Stromal cell of bone marrow (primary cell): ENCODE results near the gene KCNAB2.

Experiments
- DNase-seq: peaks from one replicate; pipeline ENCODE4 v3.0.0-alpha.2; 2012; ENCODE audit warnings: low read depth

KCNAB2 gene

GRCh38 chr1:6083385-6083784 lies 37.7 kb downstream of the KCNAB2 start:
- DNase-seq: no peak

GRCh38 chr1:6083801-6084446 lies 38.2 kb downstream of the KCNAB2 start:
- no peak for DNase-seq

GRCh38 chr1:6084781-6085495 lies 39.2 kb downstream of the KCNAB2 start:
- DNase-seq: no peak

- no peak for DNase-seq
Measured at GRCh38 chr1:6085666-6086065, 40.0 kb downstream of the KCNAB2 start.

GRCh38 chr1:6086358-6086757 lies 40.7 kb downstream of the KCNAB2 start:
- no peak for DNase-seq

- DNase-seq: no peak
Measured at GRCh38 chr1:6086762-6087376, 41.2 kb downstream of the KCNAB2 start.

GRCh38 chr1:6087377-6087772 lies 41.7 kb downstream of the KCNAB2 start:
- no peak for DNase-seq

- DNase-seq: no peak
Measured at GRCh38 chr1:6087958-6088357, 42.3 kb downstream of the KCNAB2 start.

- no peak for DNase-seq
Measured at GRCh38 chr1:6088956-6089355, 43.3 kb downstream of the KCNAB2 start.

GRCh38 chr1:6090288-6090687 lies 44.6 kb downstream of the KCNAB2 start:
- no peak for DNase-seq

GRCh38 chr1:6090996-6091822 lies 45.5 kb downstream of the KCNAB2 start:
- no peak for DNase-seq

GRCh38 chr1:6091823-6092109 lies 46.1 kb downstream of the KCNAB2 start:
- no peak for DNase-seq

GRCh38 chr1:6092211-6092610 lies 46.5 kb downstream of the KCNAB2 start:
- DNase-seq: no peak

- no peak for DNase-seq
Measured at GRCh38 chr1:6093071-6093470, 47.4 kb downstream of the KCNAB2 start.

- no peak for DNase-seq
Measured at GRCh38 chr1:6093611-6094010, 47.9 kb downstream of the KCNAB2 start.

- DNase-seq: no peak
Measured at GRCh38 chr1:6094246-6094645, 48.6 kb downstream of the KCNAB2 start.

- DNase-seq: no peak
Measured at GRCh38 chr1:6094801-6095505, 49.3 kb downstream of the KCNAB2 start.

- no peak for DNase-seq
Measured at GRCh38 chr1:6095511-6096242, 50.0 kb downstream of the KCNAB2 start.

GRCh38 chr1:6096243-6097116 lies 50.8 kb downstream of the KCNAB2 start:
- DNase-seq: no peak

GRCh38 chr1:6097117-6097595 lies 51.5 kb downstream of the KCNAB2 start:
- DNase-seq: no peak
